NCI-H1436 treated with DMSO at 0.1 percent for 48 hours (cell line): Measurements from ENCODE around the gene NUSAP1.
"Not testable (repeated sequence)": the region's sequence is repeated elsewhere in the genome, so short reads cannot be mapped to it uniquely, and the experiment has no call there.

Source experiments
- DNase-seq: peaks from one replicate; lab custom pipeline; 2025; lab: John Stamatoyannopoulos, UW

NUSAP1 gene

DNA sequence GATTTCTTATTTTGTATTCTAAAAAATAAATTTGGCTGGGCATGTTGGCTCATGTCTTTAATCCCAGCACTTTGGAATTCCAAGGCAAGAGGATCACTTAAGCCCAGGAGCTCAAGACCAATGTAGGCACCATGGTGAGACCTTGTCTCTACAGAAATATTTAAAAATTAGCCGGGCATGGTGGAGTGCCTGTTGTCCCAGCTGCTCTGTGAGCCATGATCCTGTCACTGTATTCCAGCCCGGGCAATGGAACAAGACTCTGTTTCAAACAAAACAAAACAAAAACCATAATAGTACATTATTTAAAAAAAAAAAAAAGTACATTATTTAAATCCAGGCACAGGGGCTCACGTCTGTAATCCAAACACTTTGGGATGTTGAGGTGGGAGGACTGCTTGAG lies 78.8 kb downstream of the NUSAP1 start:
- no peak for DNase-seq

DNA sequence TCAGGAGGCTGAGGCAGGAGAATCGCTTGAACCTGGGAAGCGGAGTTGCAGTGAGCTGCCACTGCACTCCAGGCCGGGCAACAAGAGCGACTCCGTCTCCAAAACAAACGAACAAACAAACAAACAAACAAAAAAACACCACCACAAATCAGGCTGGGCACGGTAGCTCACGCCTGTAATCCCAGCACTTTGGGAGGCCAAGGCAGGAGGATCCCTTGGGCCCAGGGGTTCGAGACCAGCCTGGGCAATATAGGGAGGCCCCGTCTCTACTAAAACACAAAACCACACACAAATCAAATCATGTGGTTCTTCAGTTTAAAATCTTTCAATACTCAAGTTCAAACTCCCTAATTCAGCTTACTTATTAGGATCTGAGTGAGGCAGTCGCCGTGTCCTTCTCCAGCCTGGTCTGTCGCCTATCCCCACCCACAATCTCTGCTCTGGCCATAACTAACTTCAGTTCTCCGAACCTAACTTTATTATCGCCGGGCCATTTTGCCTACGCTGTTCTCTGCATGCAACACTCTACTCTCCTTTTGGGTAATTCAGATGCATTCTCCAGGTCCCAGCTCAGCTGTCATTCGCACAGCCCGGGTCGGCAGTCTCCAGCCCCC lies 83.6 kb downstream of the NUSAP1 start:
- DNase-seq = no peak

DNA sequence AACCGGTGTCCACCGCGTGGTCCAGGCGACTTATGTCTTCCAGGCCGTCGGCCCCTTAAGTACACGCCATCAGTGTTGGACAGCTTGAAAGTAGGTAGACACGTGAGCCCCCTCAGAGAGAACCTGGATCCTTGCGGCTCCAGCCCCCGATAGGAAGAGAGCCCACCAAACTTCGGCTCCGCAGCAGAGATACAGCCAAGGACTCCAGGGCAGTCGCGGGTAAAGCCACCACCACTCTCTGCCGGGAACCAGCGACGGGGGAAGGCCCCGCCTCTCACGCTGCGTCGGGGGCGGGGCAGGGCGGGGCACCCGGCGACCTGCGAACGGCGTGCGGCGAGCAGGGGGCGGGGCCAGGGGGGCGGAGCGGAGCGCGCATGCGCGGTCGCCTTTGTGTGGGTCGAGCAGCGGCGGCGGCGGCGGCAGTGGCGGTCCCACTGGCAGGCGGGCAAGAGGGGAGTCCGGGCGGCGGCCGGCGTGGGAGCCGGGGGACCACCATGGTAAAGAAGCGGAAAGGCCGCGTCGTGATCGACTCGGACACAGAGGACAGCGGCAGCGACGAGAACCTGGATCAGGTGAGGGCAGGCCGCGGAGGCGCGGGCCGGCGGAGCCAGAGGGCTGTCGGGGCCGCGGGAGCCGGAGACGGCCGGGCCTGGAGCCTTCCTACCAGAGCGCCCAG lies 84.2 kb downstream of the NUSAP1 start, which contains the start of gene RTF1:
Gene RTF1 (plus strand): TSS at position 354 of the 676 bp plus-strand sequence. CDS start 21 bp downstream, at position 375.
- peak; percentile 7 for DNase-seq

- no peak for DNase-seq
Observed at GRCh38 chr15:41417418-41418195, 84.9 kb downstream of the NUSAP1 start.

DNA sequence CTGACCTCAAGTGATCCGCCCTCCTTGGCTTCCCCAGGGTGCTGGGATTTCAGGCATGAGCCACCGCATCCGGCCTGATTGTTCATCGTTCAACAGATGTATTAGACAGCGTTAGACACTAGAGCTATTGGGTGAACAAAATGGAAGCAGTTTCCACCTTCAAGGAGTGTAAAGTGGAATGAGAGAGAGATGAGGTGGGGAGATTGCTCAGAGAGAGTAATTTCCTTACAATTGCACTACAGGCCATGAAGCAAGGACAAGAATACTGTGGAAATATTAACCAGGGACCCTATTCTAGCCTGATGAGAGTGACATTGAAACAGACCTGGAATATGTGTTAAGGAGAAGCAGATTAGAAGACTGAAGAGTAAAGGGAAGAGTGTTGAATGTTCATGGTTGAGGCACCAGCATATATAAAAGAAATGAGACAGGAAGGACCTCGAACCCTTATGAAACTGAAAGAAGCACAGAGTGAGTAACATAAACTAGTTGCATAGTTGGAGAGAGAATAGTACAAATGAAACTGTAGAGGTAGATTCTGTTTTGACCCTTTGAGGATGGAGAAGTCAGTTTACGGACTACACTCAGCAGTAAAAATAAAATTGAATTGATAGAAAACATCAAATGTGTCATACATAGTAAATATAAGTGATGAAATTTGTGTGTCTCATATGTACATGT lies 91.4 kb downstream of the NUSAP1 start:
- DNase-seq = no peak

GRCh38 chr15:41424809-41425208 lies 92.1 kb downstream of the NUSAP1 start:
- DNase-seq = no peak

DNA sequence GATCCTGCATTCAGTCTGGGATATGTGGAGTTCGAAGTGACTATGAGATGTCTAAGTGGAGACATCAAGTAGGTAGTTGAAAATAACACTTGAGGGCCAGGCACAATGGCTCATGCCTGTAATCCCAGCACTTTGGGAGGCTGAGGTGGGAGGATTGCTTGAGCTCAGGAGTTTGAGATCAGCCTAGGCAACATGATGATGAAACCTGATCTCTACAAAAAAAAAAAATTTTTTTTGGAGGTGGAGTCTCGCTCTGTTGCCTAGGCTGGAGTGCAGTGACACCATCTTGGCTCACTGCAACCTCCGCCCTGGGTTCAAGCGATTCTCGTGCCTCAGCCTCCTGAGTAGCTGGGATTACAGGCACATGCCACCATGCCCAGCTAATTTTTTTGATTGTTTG lies 93.2 kb downstream of the NUSAP1 start:
- not testable (repeated sequence) for DNase-seq

GRCh38 chr15:41429003-41429890 lies 96.6 kb downstream of the NUSAP1 start:
- no peak for DNase-seq
